Measurements from ENCODE around the gene SLC6A11.

GRCh38 chr3:10798600-10799367 is 17.2 kb upstream of the SLC6A11 start:
- no peak for TF ChIP-seq CTCF (IDR thresholded peaks at IDR 0.05; ENCODE audit: low read length)
- TF ChIP-seq EZH2 (IDR thresholded peaks at IDR 0.05; ENCODE audit: borderline replicate concordance, low read length), result no peak
